DMS114 treated with DMSO at 0.1 percent for 48 hours (cell line): ENCODE data around the gene PLD6.

ENCODE experiments used
- DNase-seq: peaks from one replicate; lab custom pipeline; 2025; ENCODE audit not compliant: unreplicated experiment; lab: John Stamatoyannopoulos, UW

Gene PLD6

DNA sequence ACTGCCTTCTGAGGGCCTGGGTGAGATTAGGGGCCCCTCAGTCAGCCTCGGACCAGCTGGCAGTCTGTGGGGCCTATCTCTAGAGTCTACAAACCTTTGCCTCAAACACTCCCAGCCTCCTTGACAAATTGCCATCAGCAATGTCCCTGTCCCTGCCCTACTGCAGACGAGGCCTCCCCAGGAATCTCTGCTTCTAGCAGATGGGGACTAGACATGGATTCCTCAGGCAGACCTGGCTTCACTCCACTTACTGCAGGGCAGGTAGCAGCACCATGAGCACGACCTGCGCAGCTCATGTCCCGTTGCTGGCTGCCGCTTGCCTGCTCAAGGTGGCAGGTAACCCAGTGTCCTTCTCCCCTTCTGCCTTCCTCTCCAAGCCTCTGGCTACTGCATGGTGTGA is 49.1 kb downstream of the PLD6 start:
- DNase-seq = no peak

DNA sequence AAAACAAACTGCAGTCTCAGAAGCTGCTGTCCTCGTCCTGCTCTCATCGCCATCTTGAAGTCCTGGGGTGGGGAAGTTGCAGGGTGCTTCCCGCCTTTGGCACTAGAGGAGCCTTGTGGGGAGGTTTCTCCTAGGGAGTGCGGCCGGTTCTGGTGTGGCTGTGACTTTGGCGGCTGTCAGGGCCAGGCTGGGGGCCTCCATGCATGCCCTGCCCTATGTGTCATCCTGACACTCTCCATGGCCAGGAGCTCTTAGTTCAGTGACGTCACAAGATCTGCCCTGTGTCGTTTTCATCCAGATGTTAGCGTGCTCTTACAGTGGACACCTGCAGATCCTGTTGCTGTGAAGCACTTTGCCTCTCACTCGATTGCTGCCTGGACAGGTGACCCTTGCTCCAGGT is 49.6 kb downstream of the PLD6 start:
- DNase-seq = no peak

DNA sequence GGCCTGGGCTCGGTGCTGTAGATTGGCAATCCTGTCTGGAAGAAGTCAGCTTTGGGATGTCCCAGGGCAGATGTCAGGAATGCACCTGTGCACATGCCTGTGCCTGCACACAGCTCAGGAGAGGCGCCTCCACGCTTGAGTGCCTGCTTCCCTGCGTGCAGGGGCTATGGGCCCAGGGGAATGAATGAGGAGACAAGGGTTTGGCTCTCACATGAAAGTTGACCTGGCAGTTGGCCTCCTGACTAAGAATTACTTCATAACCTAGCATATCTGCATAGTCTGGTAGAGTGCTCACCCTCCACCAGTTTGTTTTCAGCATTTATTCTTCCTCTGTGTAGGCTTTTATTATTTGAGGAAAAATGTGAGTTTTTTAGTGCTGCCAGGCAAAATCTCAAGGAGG is 50.0 kb downstream of the PLD6 start:
- DNase-seq = no peak

DNA sequence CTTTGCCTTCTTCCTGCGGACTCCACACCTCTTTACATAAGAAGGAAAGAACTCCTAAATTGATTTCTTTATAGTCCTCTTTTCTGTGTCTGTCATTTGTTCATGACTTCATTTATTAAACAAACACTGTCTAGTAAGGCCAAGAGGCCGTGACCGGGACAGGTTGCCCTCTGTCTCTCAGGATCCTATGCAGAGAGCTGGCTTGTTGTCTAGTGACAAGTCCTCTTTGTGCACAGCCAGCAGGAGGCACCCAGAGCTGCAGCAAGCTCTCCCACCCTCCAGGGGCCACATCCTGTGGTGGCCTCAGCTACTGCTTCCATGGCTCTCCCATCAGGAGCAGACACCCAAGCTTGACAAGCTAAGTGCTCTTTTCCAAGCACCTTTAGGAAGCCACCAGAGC is 50.6 kb downstream of the PLD6 start:
- DNase-seq = no peak

DNA sequence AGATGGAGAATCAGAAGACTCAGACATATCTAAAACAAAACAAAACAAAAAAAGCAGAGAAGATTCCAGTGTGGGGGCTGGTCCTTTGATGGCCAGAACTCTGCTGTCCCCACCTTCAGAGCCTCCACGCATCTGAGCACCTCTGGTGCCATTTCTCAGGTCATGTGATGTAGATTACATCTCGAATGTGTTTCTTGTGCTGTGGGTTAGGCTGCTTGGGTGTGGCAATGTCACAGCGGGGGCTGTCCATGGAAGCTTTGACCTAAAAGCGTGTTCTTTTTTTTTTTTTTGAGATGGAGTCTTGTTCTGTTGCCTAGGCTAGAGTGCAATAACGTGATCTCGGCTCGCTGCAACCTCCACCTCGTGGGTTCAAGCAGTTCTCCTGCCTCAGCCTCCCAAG is 51.2 kb downstream of the PLD6 start:
- DNase-seq = no peak

DNA sequence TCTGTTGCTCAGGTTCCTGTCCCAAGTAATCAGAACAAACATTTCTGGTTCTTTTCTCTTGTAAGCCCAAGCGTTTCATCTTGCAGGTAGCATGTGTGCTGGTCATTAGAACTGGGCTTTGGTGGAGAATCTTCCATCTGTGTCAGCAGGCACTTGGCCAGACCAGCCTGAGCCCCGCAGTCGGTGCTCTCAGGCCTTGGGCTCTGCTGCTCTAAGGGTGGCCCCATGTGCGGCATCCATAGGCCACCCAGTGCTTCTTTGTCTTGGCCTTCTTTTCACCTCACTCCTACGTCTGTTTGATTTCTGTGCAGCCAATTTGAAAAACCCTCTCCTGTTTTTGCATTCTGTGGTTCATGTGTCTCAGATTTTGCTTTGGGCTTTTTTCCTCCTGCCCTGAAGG is 51.6 kb downstream of the PLD6 start:
- no peak for DNase-seq

DNA sequence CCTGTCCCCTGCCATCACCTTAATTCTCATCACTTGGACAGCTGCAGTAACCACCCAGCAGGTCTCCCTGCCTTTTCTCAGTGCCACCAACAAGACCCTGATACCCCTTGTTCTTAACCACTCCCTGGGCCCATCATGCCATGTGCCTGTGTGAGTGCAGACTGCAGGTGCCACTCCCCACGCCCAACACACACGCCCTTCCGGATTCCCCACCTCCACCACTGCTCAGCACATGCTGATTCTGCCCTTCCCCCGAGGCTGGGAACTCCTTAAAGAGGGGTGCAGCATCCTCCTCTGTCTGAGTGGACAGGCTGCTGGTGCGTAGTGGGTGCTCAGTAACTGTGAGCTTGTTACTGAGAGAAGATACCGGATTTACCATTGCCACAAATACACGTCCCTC is 52.4 kb downstream of the PLD6 start:
- DNase-seq = no peak

DNA sequence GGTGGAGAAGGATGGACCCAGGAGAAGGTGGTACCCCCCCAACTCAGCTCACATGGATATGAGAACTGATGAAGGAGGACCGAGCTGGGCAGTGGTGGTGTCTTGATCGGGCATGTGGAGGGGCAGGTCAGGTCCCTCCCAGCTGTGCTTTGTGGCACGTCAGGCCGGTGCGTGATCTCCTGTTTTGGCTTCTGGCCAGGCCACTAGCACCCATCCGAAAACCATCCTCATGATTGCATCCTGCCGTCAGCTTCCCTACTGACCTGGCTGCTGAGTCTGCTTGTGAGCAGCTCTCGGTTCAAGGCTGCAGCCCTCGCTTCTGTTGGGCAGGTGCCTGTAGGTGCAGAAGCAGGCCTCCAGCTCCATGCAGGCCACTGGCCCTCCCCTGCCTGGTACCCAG is 53.1 kb downstream of the PLD6 start:
- DNase-seq = no peak

DNA sequence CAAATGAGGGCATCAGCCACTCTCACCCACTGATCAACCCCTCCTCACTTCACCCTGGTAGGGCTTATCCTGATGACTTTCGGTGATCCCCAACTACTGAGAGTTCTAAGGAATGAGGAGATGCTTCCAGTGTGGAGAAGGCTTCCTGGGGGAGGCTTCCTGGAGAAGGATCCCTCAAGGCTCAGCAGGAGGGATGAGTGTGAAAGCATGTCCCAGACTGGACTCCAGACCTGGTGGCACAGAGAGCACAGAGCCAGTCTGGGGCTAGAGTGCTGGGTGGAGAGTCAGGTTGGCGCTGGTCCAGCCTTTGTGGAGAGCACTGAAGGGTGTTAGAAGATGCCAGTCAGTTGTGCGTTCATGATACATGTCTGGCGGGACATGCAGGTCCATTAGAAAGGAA is 53.7 kb downstream of the PLD6 start:
- DNase-seq = no peak

DNA sequence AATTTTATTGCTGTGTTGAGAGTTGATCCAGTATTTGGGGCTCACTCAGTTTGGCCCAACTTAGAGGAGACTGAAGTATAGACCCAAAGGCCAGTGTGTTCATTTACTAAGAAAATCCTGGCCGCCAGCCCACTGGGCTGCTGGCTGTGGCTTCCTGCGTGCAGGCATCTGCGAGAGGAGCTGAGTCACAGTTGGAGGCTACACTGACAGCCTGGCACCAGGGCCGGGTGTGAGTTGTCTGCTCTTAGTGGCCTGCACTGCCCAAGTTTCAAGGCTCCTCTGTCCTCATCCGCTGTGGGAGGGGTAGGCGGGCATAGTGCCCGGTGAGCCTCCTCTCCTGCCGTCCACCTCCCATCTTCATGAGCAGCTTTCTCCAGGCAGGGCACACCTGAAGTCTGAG is 54.2 kb downstream of the PLD6 start:
- DNase-seq = no peak

DNA sequence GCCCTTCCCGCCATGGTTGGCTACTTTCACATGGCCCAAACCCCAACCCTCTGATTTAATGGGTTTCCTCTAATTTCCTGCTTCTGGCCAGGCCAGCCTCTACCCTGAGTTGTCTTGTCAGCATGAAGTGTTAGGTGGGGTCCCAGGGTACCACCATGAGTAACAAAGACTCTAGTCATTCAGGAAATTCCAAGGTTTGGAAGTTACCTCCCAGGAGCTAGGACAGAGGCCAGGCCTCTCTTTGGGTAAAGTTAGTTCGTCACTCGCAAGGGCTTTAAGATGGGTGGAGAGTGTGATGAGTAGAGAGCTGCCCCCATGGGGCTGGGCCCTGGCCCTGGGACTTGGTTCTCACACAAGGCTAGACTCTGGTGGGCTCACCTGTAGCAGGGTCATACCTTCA is 54.6 kb downstream of the PLD6 start:
- DNase-seq = no peak

DNA sequence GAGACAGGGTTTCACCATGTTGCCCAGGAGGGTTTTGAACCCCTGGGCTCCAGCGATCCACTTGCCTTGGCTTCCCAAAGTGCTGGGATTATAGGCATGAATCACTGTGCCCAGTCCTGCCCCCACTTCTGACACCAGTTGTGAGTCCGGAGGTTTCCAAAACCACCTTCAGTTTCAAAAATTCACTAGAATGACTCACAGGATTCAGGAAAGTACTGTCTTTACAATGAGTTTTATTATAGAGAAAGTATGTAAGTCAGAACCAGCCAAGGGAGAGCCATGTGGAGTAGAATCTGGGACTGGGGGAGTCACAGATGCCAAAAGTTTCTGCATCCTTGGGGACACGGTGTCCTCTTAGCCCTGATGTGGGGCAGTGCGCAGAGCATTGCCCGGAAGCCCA is 55.1 kb downstream of the PLD6 start:
- DNase-seq = no peak
